Vagina (tissue), 2 donors: Measurements from ENCODE around the gene RPS6KB1.

Experiments
- POLR2A ChIP-seq, 2 donors: fragments of 450-650 bp; IDR thresholded peaks; one replicate each; pipeline ENCODE4 v1.6.1; 2017; ENCODE audit warnings: antibody characterized with exemption in 2 of 2, mild to moderate bottlenecking in 2 of 2, moderate library complexity in 2 of 2
- POLR2AphosphoS5 ChIP-seq, 2 donors: sonication (generic); formaldehyde crosslinking; IDR thresholded peaks; one replicate each; pipeline ENCODE4 v1.9.0; 2017; ENCODE audit warnings: antibody characterized with exemption in 2 of 2, mild to moderate bottlenecking in 2 of 2, low read depth in 1 of 2; ENCODE audit not compliant: insufficient read depth in 1 of 2
- TF ChIP-seq, protein P1 (sequence below), 3 experiments: fragments of 450-650 bp in 2 of 3; fragments of 200-600 bp in 1 of 3; sonication (generic) in 1 of 3; IDR thresholded peaks; one replicate each; pipeline ENCODE4 v1.5.1; 2017 to 2019; ENCODE audit warnings: antibody characterized with exemption in 3 of 3, mild to moderate bottlenecking in 2 of 3, moderate library complexity in 2 of 3

DNA sequence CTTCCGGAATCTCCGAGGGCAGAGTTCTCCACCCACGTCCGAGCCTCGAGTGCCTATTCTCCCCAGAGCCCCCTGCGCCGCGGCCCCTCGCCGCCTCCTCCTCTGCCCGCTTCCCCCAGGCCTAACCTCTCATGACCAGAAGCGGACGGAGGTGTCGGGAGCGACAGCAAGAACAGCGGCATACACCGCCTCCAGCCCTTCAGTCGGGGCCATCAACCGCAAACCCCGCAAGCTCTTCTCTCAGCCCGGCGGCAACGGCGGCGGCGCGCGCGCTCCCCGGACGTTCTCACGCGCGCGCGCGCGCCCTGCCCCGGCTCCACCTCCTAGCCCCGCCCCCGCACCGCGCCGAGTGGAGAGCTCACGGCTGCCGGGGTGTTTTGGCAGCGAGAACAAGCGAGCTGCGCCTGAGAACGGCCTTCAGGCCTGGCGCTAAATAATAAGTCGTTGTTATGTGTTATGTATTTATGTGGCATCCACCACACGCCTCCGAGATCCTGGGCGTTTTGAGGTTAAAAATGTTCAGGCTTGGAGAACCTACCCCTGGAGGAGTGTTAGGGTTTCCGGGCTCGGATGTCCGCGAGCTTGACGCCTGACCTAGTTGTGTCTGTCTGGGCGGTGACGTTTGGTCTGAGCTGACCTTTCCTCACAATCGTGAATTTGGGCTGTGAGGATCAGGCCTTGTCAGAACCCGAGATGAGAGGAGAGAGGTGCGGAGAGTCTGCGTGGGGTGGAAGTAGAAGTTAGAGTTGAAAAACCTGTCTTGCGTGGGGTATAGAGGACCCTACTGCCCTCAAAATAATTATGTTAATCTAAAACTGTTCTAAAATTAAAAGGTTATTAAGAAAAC, 71.8 kb downstream of the RPS6KB1 start, which contains the start of gene RNFT1:
- TF ChIP-seq, protein P1, sequence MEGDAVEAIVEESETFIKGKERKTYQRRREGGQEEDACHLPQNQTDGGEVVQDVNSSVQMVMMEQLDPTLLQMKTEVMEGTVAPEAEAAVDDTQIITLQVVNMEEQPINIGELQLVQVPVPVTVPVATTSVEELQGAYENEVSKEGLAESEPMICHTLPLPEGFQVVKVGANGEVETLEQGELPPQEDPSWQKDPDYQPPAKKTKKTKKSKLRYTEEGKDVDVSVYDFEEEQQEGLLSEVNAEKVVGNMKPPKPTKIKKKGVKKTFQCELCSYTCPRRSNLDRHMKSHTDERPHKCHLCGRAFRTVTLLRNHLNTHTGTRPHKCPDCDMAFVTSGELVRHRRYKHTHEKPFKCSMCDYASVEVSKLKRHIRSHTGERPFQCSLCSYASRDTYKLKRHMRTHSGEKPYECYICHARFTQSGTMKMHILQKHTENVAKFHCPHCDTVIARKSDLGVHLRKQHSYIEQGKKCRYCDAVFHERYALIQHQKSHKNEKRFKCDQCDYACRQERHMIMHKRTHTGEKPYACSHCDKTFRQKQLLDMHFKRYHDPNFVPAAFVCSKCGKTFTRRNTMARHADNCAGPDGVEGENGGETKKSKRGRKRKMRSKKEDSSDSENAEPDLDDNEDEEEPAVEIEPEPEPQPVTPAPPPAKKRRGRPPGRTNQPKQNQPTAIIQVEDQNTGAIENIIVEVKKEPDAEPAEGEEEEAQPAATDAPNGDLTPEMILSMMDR (IDR thresholded peaks at IDR 0.05): no peak
- TF ChIP-seq POLR2A (IDR thresholded peaks at IDR 0.05) (peak in 1 of 2 donors; percentile 68), POLR2AphosphoS5 (IDR thresholded peaks at IDR 0.05; ENCODE audit: insufficient read depth in 1 of 2, low read depth in 1 of 2) (peak in 1 of 2 donors; percentile 83)
